Transverse colon (tissue), 4 donors: ENCODE data around the gene ERC2.

Experiments
- CTCF ChIP-seq, 5 experiments: fragments of 200-600 bp in 3 of 5; fragments of 450-650 bp in 2 of 5; sonication (generic) in 3 of 5; IDR thresholded peaks; 1 replicate in 2 of 5; 2 replicates in 3 of 5; pipeline ENCODE4 v1.5.1; 2016 to 2017; ENCODE audit warnings: antibody characterized with exemption in 5 of 5, inconsistent platforms in 3 of 5, mild to moderate bottlenecking in 2 of 5, moderate library complexity in 1 of 5
- EP300 ChIP-seq: sonication (generic); formaldehyde crosslinking; IDR thresholded peaks from one replicate; pipeline ENCODE4 v1.6.1; 2017; ENCODE audit warnings: antibody characterized with exemption, low read depth
- POLR2AphosphoS5 ChIP-seq, 3 donors: sonication (generic); formaldehyde crosslinking; IDR thresholded peaks; one replicate each; pipeline ENCODE4 v1.6.1; 2016; ENCODE audit warnings: antibody characterized with exemption in 3 of 3

- TF ChIP-seq CTCF (IDR thresholded peaks at IDR 0.05): no peak
- TF ChIP-seq EP300: no peak
- TF ChIP-seq POLR2AphosphoS5 (IDR thresholded peaks at IDR 0.05): no peak
Observed at GRCh38 chr3:55797775-55798174, 670.5 kb downstream of the ERC2 start.
